ENCODE data around the gene ST6GALNAC3.

Gene ST6GALNAC3

DNA sequence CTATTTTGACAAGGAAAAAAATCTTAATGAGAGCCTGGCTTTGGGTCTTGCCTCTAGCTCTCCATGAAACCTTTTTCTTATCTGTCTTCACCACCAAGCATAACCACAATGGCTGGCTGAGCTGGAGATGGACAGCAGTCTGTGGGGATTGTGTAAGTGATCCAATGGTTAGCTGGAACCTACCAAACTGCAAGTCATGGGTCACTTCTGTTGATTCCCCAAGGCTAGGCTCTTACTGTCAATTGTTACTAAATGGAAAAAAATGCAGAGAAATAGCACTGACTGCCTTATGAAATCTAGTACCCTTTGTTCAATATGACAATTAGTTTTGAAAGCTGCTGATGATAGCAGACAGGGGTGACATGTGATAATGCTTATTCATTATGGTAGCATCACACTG is 359.0 kb downstream of the ST6GALNAC3 start:
- DNase-seq (ENCODE audit: low read depth): peak; percentile 12

DNA sequence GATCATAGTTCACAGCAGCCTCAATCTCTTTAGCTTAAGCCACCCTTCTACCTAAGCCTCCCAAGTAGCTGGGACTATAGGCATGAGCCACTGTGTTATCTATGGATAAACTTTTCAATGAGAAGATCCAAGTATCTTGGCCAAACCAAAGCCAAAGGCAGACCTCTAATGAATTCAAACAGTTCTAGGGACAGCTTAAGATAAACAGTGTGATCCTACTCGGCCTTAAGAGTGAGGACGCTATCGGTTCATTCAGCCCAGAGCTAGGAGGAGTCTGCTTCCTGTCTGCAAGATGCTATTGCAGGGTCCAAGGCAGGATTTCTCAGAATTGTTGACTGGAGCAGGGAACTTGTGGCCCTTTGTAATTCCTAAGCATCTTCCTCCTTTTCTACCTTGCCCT is 368.7 kb downstream of the ST6GALNAC3 start:
- DNase-seq (ENCODE audit: low read depth): no peak

DNA sequence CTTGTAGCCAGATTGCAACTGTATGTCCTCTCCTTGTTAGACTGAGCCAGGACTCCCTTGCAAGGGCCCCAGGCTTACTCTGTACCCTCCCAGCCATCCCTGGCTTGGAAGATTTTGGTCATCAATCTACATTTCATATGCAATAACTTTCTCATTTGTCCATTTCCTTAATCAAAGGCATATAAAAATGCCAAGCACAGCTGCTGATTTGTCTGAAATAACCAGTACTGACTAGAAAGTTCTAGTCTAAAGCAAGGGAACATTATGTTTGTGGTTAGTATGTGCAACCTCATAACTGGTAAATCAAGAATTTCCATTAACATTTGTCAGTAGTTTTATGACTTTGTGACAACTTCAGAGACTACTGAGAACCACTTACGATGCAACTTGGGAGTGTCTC is 370.2 kb downstream of the ST6GALNAC3 start:
- no peak for DNase-seq (ENCODE audit: low read depth)

- DNase-seq (ENCODE audit: low read depth): no peak
These were observed 375.7 kb downstream of the ST6GALNAC3 start for GRCh38 chr1:76450229-76450628.

DNA sequence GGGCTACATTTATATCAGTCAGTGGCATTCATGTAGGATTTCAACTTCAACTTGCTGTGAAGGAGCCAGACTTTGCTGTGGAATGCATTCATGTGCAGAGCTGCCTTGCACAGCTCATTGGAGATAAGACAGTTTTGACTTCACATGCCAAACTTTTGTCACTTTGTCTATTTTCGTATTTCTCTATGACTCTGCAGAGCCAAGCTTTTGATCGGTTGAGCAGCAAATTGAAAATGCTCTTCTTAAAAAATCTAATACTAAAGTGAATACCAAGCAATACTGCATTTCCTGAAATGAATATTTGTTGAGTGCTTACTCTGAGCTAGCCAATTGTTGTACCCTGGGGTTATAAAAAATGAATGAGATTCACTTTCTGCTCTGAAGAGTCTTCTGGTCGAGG is 388.7 kb downstream of the ST6GALNAC3 start:
- no peak for DNase-seq (ENCODE audit: low read depth)

DNA sequence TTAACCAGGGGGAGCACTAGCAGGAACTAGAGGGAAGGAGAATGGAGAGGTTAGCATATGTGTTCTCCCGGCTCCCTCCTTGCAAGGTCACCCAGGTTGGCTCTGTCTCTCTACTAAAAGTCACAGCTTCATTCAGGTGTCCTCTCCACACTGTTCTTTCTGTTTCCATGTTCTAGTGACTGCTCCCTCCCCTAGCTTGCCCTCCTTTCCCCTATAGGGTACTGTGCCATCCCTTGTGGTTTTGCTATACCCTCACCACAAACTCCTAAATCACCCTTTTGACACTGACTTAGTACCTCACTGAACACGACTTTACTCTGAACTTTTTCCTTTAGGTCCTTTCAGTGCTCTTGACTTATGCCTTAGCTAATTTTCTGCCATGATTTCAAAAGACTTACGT is 389.3 kb downstream of the ST6GALNAC3 start:
- no peak for DNase-seq (ENCODE audit: low read depth)

GRCh38 chr1:76465030-76465429 is 390.5 kb downstream of the ST6GALNAC3 start:
- DNase-seq (ENCODE audit: low read depth): peak; percentile 27

DNA sequence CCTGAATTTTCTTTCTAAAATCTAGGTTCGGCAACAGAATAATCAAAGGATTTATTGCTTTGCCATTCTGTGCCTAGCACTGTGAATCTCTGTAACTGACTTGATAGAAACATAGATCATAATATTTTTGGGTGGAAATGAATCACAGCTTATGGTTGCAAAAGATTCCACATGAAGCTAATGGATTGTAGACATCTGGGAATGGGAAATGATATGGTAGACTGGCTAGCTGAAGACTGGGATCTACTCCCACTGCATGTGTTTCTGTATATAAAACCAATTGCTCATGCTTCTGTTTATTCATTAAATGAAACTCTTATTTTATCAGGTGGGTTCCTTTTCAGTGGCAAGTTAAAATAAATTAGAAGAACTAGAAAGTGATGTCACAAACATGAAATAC is 395.6 kb downstream of the ST6GALNAC3 start:
- DNase-seq (ENCODE audit: low read depth): no peak

GRCh38 chr1:76471536-76471935 is 397.0 kb downstream of the ST6GALNAC3 start:
- no peak for DNase-seq (ENCODE audit: low read depth)

GRCh38 chr1:76473591-76473990 is 399.0 kb downstream of the ST6GALNAC3 start:
- DNase-seq (ENCODE audit: low read depth): no peak

DNA sequence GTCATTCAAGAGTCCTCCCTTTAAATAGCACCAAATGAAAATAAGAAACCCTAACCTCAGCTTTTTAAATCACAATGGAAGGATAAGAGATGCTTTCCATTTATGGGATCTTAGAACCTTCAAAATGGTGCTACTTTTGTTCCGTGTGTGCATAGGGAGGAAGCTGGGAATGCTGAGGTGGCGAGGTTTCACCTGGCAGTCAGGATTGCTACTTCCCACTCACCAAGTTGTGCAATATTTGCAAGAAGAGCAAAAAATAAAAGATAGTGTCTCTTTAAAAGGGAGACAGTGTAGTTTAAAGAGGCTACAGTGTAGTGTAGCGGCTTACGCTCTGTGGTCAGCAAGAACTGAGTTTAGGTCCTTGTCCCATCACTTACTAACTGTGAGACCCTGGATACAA is 400.4 kb downstream of the ST6GALNAC3 start:
- DNase-seq (ENCODE audit: low read depth): no peak

DNA sequence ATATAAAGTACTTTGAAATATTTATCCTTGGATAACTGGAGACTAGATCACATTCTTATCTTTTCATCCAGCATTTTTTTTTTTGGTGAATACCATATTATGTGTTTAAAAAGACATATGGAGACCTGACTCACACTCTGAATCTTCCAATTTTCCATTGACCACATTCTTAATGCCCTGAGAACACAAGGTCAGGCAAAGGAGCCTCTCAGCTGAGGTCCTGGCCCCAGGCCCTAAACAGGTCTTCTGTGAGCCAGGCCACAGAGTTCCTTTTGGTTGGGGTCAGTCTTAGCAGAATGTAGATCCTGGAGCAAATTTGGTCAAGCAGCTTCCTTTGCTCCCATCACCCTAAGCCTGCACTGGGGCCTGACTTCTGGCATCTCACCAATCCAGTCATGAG is 402.6 kb downstream of the ST6GALNAC3 start:
- DNase-seq (ENCODE audit: low read depth): no peak

- no peak for DNase-seq (ENCODE audit: low read depth)
These were observed 406.3 kb downstream of the ST6GALNAC3 start for GRCh38 chr1:76480827-76481226.

DNA sequence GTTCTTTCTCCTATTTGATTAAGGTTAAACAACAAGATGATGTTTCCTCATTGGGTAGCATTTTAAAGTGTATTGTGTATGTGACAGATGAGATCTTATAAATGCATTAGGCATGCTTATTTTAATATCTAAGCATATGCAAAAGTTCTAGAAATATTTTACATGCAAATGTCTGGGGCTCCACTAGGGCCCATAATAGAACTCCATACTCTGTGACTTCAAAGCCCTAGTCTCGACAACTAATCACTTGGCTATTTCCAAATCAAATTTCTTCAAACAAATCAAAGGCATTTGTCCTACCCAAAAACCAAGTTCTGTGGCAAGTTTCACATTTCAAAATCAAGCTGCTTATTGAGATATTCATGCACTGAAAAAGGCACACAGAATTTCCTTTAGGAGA is 407.1 kb downstream of the ST6GALNAC3 start:
- no peak for DNase-seq (ENCODE audit: low read depth)

DNA sequence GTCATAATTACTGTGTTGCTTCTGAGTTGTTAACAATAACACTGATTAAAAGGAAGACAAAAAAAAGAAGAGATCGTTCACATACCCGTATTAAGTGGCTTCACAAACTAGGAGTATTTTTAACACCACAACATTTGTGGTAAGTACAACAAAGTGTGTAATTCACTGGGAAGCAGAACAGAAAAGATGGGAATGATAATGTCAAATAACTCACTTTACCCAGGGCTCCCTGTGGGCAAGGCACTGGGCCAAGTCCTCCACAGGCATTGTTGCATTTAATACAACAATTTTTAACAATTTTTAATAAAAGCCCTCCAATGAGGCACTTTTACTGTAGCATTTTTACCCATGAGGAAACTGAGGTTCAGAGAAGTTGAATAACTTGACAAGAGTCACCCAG is 407.7 kb downstream of the ST6GALNAC3 start:
- no peak for DNase-seq (ENCODE audit: low read depth)

DNA sequence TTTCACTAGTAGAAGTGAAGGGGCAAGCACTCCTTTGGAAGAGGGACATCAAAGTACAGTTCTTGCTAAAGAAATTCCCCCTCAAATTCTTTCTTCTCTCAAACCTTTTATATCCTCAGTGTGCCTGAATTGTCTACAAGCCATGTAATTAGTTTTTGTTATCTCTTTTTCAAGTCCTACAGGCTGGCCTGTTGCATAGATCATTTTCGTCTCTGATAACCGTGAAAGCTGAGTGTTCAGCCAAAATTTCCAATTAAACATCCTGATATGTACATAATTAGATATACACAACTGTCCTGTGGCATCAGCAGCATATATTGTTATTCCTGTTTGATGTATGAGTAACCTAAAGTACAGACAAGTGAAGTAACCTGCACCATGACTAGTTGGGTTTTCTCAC is 417.2 kb downstream of the ST6GALNAC3 start:
- no peak for DNase-seq (ENCODE audit: low read depth)

DNA sequence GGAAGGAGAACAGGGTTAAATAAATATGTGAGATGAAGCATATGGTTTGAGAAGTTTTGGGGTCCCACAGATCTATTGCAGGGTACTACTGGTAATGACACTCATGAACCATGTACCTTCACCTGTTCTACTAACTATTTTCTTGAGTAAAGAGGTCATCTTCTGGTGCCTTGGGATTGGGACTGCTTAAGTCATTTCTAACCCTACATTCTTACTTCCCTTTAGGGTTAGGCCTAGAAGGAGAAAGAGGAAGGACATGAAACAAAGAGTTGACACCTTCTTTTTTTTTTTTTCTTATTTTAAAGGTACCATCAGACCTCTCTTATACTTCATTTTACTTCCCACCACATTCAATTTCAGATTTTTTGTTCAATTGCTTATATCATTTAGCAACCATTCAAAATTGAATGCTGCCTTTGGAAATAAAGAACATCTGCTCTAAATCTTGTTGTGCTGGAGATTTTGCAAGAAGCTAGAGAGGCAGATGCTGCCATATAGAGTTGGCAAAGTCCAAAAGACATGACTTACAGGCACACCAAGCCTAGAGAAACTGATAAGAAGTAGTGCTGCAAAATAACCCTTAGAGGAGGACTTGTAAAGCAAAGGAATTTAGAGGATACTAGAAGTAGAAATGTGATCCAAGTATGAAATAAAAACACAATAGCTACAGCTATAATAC is 418.3 kb downstream of the ST6GALNAC3 start:
- DNase-seq (ENCODE audit: low read depth): no peak

- DNase-seq (ENCODE audit: low read depth): peak; percentile 4
These were observed 420.3 kb downstream of the ST6GALNAC3 start for GRCh38 chr1:76494807-76495206.

GRCh38 chr1:76496871-76497270 is 422.3 kb downstream of the ST6GALNAC3 start:
- DNase-seq (ENCODE audit: low read depth): no peak

DNA sequence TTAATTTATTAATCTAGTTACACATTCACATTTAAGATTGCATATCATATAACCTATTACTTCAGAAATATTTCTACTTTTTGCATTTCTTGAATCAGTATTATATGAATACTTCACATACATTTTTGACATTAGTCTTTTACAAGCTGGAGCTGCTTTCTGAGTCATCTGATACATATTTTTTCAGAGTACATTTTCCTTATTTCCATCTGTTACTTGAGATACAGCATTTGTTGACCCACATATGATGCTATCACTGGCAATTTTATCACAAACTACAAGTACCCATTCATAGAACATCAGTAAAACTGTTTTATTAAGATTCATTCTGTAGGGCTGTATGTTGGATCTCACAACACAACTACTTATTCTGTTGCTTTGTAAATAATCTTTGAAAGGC is 425.6 kb downstream of the ST6GALNAC3 start:
- no peak for DNase-seq (ENCODE audit: low read depth)

DNA sequence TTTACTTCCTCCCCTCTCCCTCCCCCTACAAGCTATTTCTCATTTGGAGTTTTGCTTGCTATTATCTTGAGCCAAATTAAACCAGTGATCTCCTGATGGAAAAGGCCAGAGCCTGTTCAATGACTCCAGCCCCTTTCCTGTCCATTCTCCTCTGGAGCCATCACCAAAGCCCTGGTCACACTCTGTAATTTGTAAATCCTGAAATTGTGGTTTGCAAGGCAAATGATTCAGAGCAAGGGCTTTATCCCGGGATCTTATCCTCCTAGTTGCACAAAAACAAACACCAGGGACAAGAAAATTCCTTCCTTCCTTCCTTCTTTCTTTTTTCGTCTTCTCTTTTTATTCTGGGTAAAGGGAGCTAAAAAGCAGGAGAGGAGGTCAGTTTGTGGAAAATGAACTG is 426.6 kb downstream of the ST6GALNAC3 start:
- no peak for DNase-seq (ENCODE audit: low read depth)

GRCh38 chr1:76501586-76502219 is 427.2 kb downstream of the ST6GALNAC3 start:
- no peak for DNase-seq (ENCODE audit: low read depth)

GRCh38 chr1:76503100-76503499 is 428.6 kb downstream of the ST6GALNAC3 start:
- DNase-seq (ENCODE audit: low read depth): no peak

DNA sequence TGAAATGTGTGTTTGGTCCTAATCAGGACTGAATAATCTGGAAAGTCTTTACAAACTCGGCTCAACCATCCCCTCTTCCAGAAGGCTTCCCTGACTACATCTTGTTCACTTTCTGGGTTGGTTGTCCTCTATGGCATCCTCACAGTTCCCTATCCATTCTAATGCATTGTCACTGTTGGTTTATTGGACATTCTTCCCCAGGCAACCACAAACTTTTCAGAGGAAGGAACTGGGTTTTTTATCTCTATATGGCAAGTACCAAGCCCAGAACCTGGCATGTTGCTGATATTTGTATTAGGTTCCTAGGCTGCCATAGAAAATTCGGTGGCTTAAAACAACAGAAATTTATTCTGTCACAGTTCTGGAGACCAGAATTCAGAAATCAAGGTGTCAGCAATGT is 429.2 kb downstream of the ST6GALNAC3 start:
- DNase-seq (ENCODE audit: low read depth): no peak

Measured in ELR (cell line).